Skeletal muscle satellite cell (primary cell): ENCODE measurements around the gene OXER1.
A peak's percentile ranks its signal among the peaks of the same experiment; 100 is the strongest.

Experiments used
- H3K27me3 ChIP-seq: 2 replicates; pipeline ENCODE4 v1.7.0; 2013; ENCODE audit warnings: low read length; ENCODE audit not compliant: control insufficient read depth, insufficient read depth
- H3K36me3 ChIP-seq: 2 replicates; pipeline ENCODE4 v1.7.0; 2013; ENCODE audit warnings: mild to moderate bottlenecking, control low read depth, low read length; ENCODE audit not compliant: insufficient read depth
- H3K4me1 ChIP-seq: 2 replicates; pipeline ENCODE4 v1.7.0; 2013; ENCODE audit warnings: low read length; ENCODE audit not compliant: control insufficient read depth, insufficient read depth
- H3K4me2 ChIP-seq: 2 replicates; pipeline ENCODE4 v1.7.0; 2013; ENCODE audit warnings: mild to moderate bottlenecking, low read length
- H3K4me3 ChIP-seq: 2 replicates; pipeline ENCODE4 v1.7.0; 2013; ENCODE audit warnings: low read length
- H3K9ac ChIP-seq: 2 replicates; pipeline ENCODE4 v1.7.0; 2013; ENCODE audit warnings: mild to moderate bottlenecking, low read depth, low read length, moderate library complexity
- H3K9me3 ChIP-seq: replicated peaks from 2 replicates; pipeline ENCODE4 v1.7.0; 2013; ENCODE audit warnings: mild to moderate bottlenecking, control low read depth, low read length

OXER1 gene

GRCh38 chr2:42792583-42793333 lies 28.8 kb upstream of the OXER1 start, which contains the start of gene HAAO:
Gene HAAO (minus strand): TSS chr2:42792583. CDS start chr2:42792536, 47 bp downstream.
- H3K9ac ChIP-seq: peak within 1 kb of the TSS; percentile 35
- peaks cover 48% of the 10 kb centered on the region for H3K27me3 ChIP-seq
- no peaks in the 10 kb centered on the region for H3K9me3 ChIP-seq
- no peaks in the 10 kb centered on the region for H3K36me3 ChIP-seq
- peak within 1 kb of the TSS; percentile 76 for H3K4me2 ChIP-seq
- peak within 1 kb of the TSS; percentile 61 for H3K4me3 ChIP-seq
- H3K4me1 ChIP-seq: peaks cover 6% of the 10 kb centered on the region

GRCh38 chr2:42792087-42792582 lies 28.2 kb upstream of the OXER1 start:
- H3K27me3 ChIP-seq: peaks cover 48% of the 10 kb centered on the region
- no peaks in the 10 kb centered on the region for H3K9me3 ChIP-seq
- H3K4me2 ChIP-seq: peak overlapping the region; percentile 76
- H3K4me3 ChIP-seq: peak overlapping the region; percentile 61
- peaks cover 6% of the 10 kb centered on the region for H3K4me1 ChIP-seq
- H3K36me3 ChIP-seq: no peaks in the 10 kb centered on the region
- H3K9ac ChIP-seq: peak overlapping the region; percentile 35

GRCh38 chr2:42791606-42792005 lies 27.7 kb upstream of the OXER1 start:
- H3K4me2 ChIP-seq: no peak overlapping the region
- H3K27me3 ChIP-seq: peaks cover 48% of the 10 kb centered on the region
- H3K36me3 ChIP-seq: no peaks in the 10 kb centered on the region
- no peak overlapping the region for H3K4me3 ChIP-seq
- H3K9ac ChIP-seq: no peak overlapping the region
- H3K9me3 ChIP-seq: no peaks in the 10 kb centered on the region
- H3K4me1 ChIP-seq: peaks cover 6% of the 10 kb centered on the region

DNA sequence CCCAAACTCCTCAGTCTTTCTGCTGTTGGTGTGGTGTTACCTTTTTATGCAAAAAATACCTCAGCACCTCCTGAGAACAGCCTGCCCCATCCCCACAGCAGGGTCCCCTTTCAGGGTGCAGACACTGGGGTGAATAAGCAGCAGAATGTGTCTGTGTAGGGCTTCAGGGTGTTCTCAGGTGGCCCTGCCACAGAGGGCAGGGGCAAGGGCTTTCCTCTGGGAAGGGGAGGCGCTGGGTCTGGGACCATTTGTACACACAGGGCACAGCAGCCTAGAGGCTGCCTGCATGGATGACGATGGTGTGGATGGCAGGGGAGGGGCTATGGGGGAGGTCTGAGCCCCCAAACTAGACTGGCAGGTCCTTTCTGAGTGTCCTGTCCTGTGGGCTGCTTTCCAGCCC lies 25.8 kb upstream of the OXER1 start:
- peaks cover 55% of the 10 kb centered on the region for H3K27me3 ChIP-seq
- no peak overlapping the region for H3K4me3 ChIP-seq
- no peak overlapping the region for H3K9ac ChIP-seq
- H3K9me3 ChIP-seq: no peaks in the 10 kb centered on the region
- no peak overlapping the region for H3K4me2 ChIP-seq
- no peaks in the 10 kb centered on the region for H3K36me3 ChIP-seq
- H3K4me1 ChIP-seq: no peaks in the 10 kb centered on the region

- no peaks in the 10 kb centered on the region for H3K36me3 ChIP-seq
- no peaks in the 10 kb centered on the region for H3K4me1 ChIP-seq
- peaks cover 53% of the 10 kb centered on the region for H3K27me3 ChIP-seq
- H3K4me2 ChIP-seq: no peak overlapping the region
- no peaks in the 10 kb centered on the region for H3K9me3 ChIP-seq
- no peak overlapping the region for H3K9ac ChIP-seq
- no peak overlapping the region for H3K4me3 ChIP-seq
These were observed 24.9 kb upstream of the OXER1 start for GRCh38 chr2:42788882-42789281.

GRCh38 chr2:42788478-42788793 lies 24.5 kb upstream of the OXER1 start:
- Histone ChIP-seq H3K9ac (no peak overlapping the region), H3K4me1 (no peaks in the 10 kb centered on the region), H3K27me3 (peaks cover 54% of the 10 kb centered on the region), H3K9me3 (no peaks in the 10 kb centered on the region), H3K4me3 (no peak overlapping the region), H3K36me3 (no peaks in the 10 kb centered on the region), H3K4me2 (no peak overlapping the region)

DNA sequence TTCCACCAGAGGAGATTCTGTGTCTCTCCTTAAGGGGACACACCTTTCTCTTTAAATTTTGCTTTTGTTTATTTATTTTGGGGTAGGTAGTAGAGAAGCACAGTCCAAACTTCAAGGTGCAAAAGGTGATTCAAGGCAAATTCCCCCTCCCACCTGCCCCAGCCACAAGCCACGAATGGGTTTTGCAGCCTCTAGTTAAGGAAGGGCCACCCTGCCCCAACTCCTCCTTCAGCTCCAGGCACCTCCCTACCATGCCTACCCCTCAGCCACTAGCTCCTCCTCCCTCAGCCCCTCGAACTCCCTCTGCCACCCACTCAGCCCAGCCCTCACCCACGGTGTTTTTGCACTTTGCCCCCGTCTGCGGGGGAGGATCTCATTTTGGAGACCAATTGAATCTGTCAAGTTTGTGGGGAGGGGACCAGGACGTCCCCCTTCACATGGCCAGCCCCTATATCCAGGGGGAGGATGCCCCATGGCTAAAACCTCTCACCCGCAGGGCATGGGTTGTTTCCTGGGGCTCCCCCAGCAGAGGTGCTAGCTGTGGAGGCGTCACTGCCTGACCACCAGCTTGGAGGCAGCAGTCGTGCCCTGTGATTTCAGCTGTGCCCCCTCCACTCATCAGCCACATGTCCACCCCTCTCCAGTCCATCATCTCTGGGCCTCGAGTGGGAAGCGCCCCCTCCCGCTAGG lies 24.0 kb upstream of the OXER1 start:
- no peak overlapping the region for H3K4me2 ChIP-seq
- H3K9ac ChIP-seq: no peak overlapping the region
- H3K4me3 ChIP-seq: no peak overlapping the region
- H3K9me3 ChIP-seq: no peaks in the 10 kb centered on the region
- H3K4me1 ChIP-seq: no peaks in the 10 kb centered on the region
- peaks cover 49% of the 10 kb centered on the region for H3K27me3 ChIP-seq
- H3K36me3 ChIP-seq: no peaks in the 10 kb centered on the region

GRCh38 chr2:42787424-42787787 lies 23.5 kb upstream of the OXER1 start:
- Histone ChIP-seq H3K27me3 (peaks cover 44% of the 10 kb centered on the region), H3K9ac (no peak overlapping the region), H3K4me3 (no peak overlapping the region), H3K9me3 (no peaks in the 10 kb centered on the region), H3K4me2 (no peak overlapping the region), H3K36me3 (no peaks in the 10 kb centered on the region), H3K4me1 (no peaks in the 10 kb centered on the region)

DNA sequence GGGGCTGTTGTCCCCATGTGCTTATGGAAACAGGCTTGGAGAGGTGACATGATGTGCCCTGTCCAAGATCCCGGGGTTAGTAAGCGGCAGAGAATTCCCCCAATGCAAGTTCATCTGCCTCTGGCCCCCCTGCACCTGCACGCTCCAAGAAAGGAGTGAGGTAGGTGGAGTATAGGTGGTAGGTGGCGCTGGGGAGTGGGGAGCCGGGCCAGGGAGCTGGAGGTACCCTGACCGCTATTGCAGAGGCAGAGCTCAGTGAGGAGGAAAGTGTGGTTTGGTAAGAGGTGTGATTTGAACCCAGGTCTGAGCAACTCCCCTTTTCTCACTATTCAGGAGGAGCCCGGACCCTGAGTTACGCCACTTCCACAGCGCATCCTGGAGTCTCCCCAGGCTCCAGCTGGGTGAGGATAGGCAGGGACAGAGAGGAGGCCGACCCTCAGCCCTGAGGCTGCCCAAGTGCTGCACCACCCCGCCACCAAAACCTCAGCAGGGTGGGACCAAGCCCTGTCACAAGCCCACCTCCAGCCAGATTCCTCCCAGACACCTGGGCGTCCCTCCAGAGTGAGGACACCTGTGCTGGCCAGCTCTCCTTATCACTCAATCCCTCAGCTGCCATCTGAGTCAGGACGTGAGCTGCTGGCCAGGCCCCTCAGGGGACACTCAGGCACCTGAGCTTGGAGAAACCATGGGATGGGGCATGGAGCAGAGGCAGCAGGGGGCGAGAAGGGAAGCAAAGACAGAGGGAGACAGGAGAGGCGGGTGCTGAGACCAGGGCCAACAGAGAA lies 22.8 kb upstream of the OXER1 start:
- peaks cover 38% of the 10 kb centered on the region for H3K27me3 ChIP-seq
- H3K36me3 ChIP-seq: no peaks in the 10 kb centered on the region
- H3K9me3 ChIP-seq: no peaks in the 10 kb centered on the region
- H3K4me1 ChIP-seq: no peaks in the 10 kb centered on the region
- no peak overlapping the region for H3K4me2 ChIP-seq
- H3K4me3 ChIP-seq: no peak overlapping the region
- H3K9ac ChIP-seq: no peak overlapping the region

DNA sequence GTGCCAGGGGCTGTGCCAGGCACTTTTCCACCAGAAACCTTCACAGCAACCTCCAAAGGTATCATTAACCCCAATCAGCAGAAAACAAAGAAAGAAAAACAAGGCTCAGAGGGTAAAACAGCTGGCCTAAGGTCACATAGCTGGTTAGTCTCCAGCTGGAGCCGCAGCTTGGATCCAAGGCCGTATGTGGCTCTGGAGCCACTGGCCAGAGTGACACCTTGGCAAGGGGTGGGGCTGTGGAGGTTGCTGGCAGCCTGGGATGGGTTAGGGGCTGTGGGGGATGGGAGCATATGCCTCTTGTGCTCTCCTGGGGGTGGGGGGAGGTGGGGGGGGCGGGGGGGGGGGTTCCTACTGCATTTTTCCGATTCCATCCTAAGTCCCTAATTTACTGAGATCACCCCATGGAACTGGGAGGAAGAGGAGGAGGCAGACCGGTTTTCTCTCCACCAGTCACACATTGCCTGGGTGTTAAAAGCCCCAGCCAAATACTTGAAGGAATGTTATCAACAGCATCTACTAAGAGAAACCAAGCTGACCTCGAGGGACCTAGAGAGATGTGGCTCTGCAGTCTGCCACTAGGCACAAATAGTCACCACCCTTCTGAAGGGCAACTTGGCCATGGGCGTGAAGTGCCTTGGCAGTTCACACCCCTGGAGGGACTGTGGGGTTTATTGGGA lies 20.4 kb upstream of the OXER1 start:
- no peak overlapping the region for H3K4me3 ChIP-seq
- no peak overlapping the region for H3K4me2 ChIP-seq
- no peaks in the 10 kb centered on the region for H3K9me3 ChIP-seq
- no peaks in the 10 kb centered on the region for H3K36me3 ChIP-seq
- no peaks in the 10 kb centered on the region for H3K4me1 ChIP-seq
- H3K27me3 ChIP-seq: peaks cover 22% of the 10 kb centered on the region
- no peak overlapping the region for H3K9ac ChIP-seq

DNA sequence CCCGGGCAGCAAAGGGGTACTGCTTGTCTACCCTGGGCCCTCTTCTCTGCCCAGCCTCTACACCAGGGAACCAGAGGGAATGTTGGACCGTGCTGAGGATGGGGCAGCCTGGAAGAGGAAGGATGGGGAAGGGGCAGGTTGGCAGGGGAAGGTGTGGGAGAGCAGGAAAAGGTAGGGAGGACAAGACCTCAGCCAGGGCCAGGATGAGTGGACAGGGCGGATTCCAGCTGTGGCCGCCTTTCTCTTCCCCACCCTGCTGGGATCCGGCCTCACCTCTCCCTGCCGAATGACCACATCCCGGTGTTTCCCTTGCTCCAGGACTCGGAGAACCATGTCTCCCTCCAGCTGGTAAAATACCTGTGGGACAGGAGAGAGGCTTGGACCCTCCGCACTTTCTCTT lies 19.6 kb upstream of the OXER1 start:
- Histone ChIP-seq H3K27me3 (peaks cover 18% of the 10 kb centered on the region), H3K4me3 (no peak overlapping the region), H3K9ac (no peak overlapping the region), H3K36me3 (no peaks in the 10 kb centered on the region), H3K4me1 (peaks cover 2% of the 10 kb centered on the region), H3K4me2 (no peak overlapping the region), H3K9me3 (no peaks in the 10 kb centered on the region)
